GM23338 (cell line): ENCODE measurements around the gene ABL2. TPM values are rescaled to one million over a fixed set of nuclear protein-coding genes. Genes with fewer than 3 reads are reported as not detected.

ENCODE experiments used
- ATAC-seq: fragments of 200-7000 bp; cut with Tn5 transposase; 3 replicates; pipeline ENCODE4 v1.9.1; 2020
- DNase-seq: peaks from one replicate; pipeline ENCODE4 v3.0.0-alpha.2; 2015; ENCODE audit warnings: low spot score
- H2AFZ ChIP-seq: fragments of 200-600 bp; sonication (generic); 2 replicates; pipeline ENCODE4 v1.8.0; 2016; ENCODE audit warnings: antibody characterized with exemption, mild to moderate bottlenecking, moderate library complexity
- H3F3A ChIP-seq: fragments of 200-600 bp; sonication (generic); replicated peaks from 2 replicates; pipeline ENCODE4 v1.8.0; 2017; ENCODE audit warnings: antibody characterized with exemption, mixed run types, low read depth
- H3K27ac ChIP-seq: fragments of 200-600 bp; sonication (generic); 2 replicates; pipeline ENCODE4 v1.6.1; 2016; ENCODE audit warnings: low read depth
- H3K27me3 ChIP-seq: fragments of 200-600 bp; sonication (generic); 2 replicates; pipeline ENCODE4 v1.8.0; 2016; ENCODE audit warnings: mild to moderate bottlenecking, mixed run types, moderate library complexity; ENCODE audit not compliant: insufficient read depth
- H3K36me3 ChIP-seq: fragments of 200-600 bp; sonication (generic); 2 replicates; pipeline ENCODE4 v1.8.0; 2016; ENCODE audit warnings: mild to moderate bottlenecking; ENCODE audit not compliant: insufficient read depth
- H3K4me1 ChIP-seq: fragments of 200-600 bp; sonication (generic); 2 replicates; pipeline ENCODE4 v1.8.0; 2016; ENCODE audit warnings: mild to moderate bottlenecking, moderate library complexity; ENCODE audit not compliant: insufficient read depth
- H3K4me2 ChIP-seq: fragments of 200-600 bp; sonication (generic); 2 replicates; pipeline ENCODE4 v1.7.1; 2017; ENCODE audit warnings: mixed run types
- H3K4me3 ChIP-seq: fragments of 200-600 bp; sonication (generic); 2 replicates; pipeline ENCODE4 v1.6.1; 2016; ENCODE audit warnings: mixed run types
- H3K79me2 ChIP-seq: fragments of 200-600 bp; sonication (generic); replicated peaks from 2 replicates; pipeline ENCODE4 v1.8.0; 2017; ENCODE audit warnings: mild to moderate bottlenecking; ENCODE audit not compliant: insufficient read depth
- H3K9me2 ChIP-seq: fragments of 200-600 bp; sonication (generic); 2 replicates; pipeline ENCODE4 v1.8.0; 2017; ENCODE audit not compliant: insufficient read depth
- H4K20me1 ChIP-seq: fragments of 200-600 bp; sonication (generic); replicated peaks from 2 replicates; pipeline ENCODE4 v1.8.0; 2017; ENCODE audit warnings: mild to moderate bottlenecking; ENCODE audit not compliant: insufficient read depth
- H3K27ac Mint-ChIP-seq: 2 replicates; pipeline ENCODE4 v1.8.0; 2020; ENCODE audit warnings: inconsistent platforms, mild to moderate bottlenecking, moderate library complexity, mixed read lengths
- H3K27me3 Mint-ChIP-seq: 3 replicates; pipeline ENCODE4 v1.8.0; 2022; ENCODE audit warnings: low read depth, mild to moderate bottlenecking, moderate library complexity, mixed read lengths, inconsistent platforms; ENCODE audit not compliant: insufficient read depth, poor library complexity
- H3K36me3 Mint-ChIP-seq: 3 replicates; pipeline ENCODE4 v1.8.0; 2021; ENCODE audit warnings: low read depth, mild to moderate bottlenecking, inconsistent platforms, moderate library complexity, mixed read lengths
- H3K4me1 Mint-ChIP-seq: 3 replicates; pipeline ENCODE4 v1.8.0; 2020; ENCODE audit warnings: mild to moderate bottlenecking, inconsistent platforms, mixed read lengths
- H3K4me3 Mint-ChIP-seq: 3 replicates; pipeline ENCODE4 v1.8.0; 2021; ENCODE audit warnings: moderate library complexity, mild to moderate bottlenecking, inconsistent platforms, mixed read lengths
- H3K9me3 Mint-ChIP-seq: 3 replicates; pipeline ENCODE4 v1.8.0; 2020; ENCODE audit warnings: moderate library complexity, mild to moderate bottlenecking, inconsistent platforms, mixed read lengths
- ETS1 ChIP-seq: IDR thresholded peaks from 2 replicates; pipeline ENCODE4 v1.6.1; 2016; ENCODE audit warnings: antibody characterized with exemption
- EZH2 ChIP-seq: fragments of 200-600 bp; sonication (generic); IDR thresholded peaks from one replicate; pipeline ENCODE4 v1.8.0; 2017; ENCODE audit warnings: antibody characterized with exemption, mild to moderate bottlenecking, low read depth; ENCODE audit not compliant: unreplicated experiment
- JUNB ChIP-seq: IDR thresholded peaks from one replicate; pipeline ENCODE4 v1.6.1; 2016; ENCODE audit warnings: antibody characterized with exemption; ENCODE audit not compliant: unreplicated experiment
- NANOG ChIP-seq: IDR thresholded peaks from 2 replicates; pipeline ENCODE4 v1.6.1; 2016; ENCODE audit warnings: antibody characterized with exemption, borderline replicate concordance
- REST ChIP-seq: IDR thresholded peaks from one replicate; pipeline ENCODE4 v1.6.1; 2018; ENCODE audit warnings: antibody characterized with exemption; ENCODE audit not compliant: unreplicated experiment
- ZNF114 ChIP-seq: fragments of 250-450 bp; sonication (Bioruptor Pico); IDR thresholded peaks from 2 replicates; pipeline ENCODE4 v1.5.0; 2020; ENCODE audit warnings: mild to moderate bottlenecking, moderate library complexity
- ZNF331 ChIP-seq: fragments of 250-450 bp; sonication (Bioruptor Pico); IDR thresholded peaks from 2 replicates; pipeline ENCODE4 v1.5.0; 2020; ENCODE audit warnings: low read depth, mild to moderate bottlenecking, moderate library complexity
- ZNF462 ChIP-seq: fragments of 250-450 bp; sonication (Bioruptor Pico); IDR thresholded peaks from 2 replicates; pipeline ENCODE4 v1.5.0; 2020; ENCODE audit warnings: mild to moderate bottlenecking, moderate library complexity
- polyA plus RNA-seq: library from polyadenylated mRNA; unstranded; fragments of >200 nt; fragmentation: Nextera tagmentation; extraction: Ambion mirVana; gene quantifications from 2 replicates; pipeline ENCODE4 v1.2.1, GENCODE V29; 2016
- total RNA-seq: library from RNA; depleted of rRNA; stranded (reverse); fragments of >200 nt; shearing (Covaris generic); gene quantifications from 2 replicates; pipeline ENCODE4 v1.2.3, GENCODE V29; 2014

The ABL2 gene
- total and polyA plus RNA-seq, 2 experiments from 2014 or later: 5.8 to 22.7 TPM

- TF ChIP-seq ZNF114 (CRISPR knock-in tag) (no peak), NANOG (no peak), JUNB (no peak), EZH2 (no peak), REST (no peak)
These were observed 50.5 kb downstream of the ABL2 start (continued) for GRCh38 chr1:179178950-179179349.

GRCh38 chr1:179178183-179178582, 51.3 kb downstream of the ABL2 start:
- H3K9me2 ChIP-seq: no peaks in the 10 kb centered on the region
- no peak overlapping the region for H3K4me2 ChIP-seq
- no peak for DNase-seq
- H3K4me3 ChIP-seq: no peak overlapping the region
- Mint-ChIP-seq H3K4me3 (no peak overlapping the region), H3K9me3 (no peaks in the 10 kb centered on the region), H3K36me3 (no peaks in the 10 kb centered on the region), H3K27me3 (no peaks in the 10 kb centered on the region), H3K27ac (no peak overlapping the region), H3K4me1 (peaks cover 10% of the 10 kb centered on the region; the same call in 1 of the 3 replicates)
- H4K20me1 ChIP-seq: peaks cover 12% of the 10 kb centered on the region; the same call in 1 of the 2 replicates
- H3F3A ChIP-seq: no peaks in the 10 kb centered on the region
- H3K27me3 ChIP-seq: no peaks in the 10 kb centered on the region
- H3K79me2 ChIP-seq: peaks cover 69% of the 10 kb centered on the region
- TF ChIP-seq ETS1 (no peak), JUNB (no peak), EZH2 (no peak), ZNF114 (CRISPR knock-in tag) (no peak), REST (no peak), ZNF462 (no peak), ZNF331 (CRISPR knock-in tag) (no peak), NANOG (no peak)
- H3K27ac ChIP-seq: no peak overlapping the region
- no peak for ATAC-seq
- no peak overlapping the region for H2AFZ ChIP-seq
- H3K36me3 ChIP-seq: no peaks in the 10 kb centered on the region
- 0 out of 2 replicates have a peak, but pooled peaks cover 4% of the 10 kb centered on the region for H3K4me1 ChIP-seq
